GM21717 (cell line): ENCODE data around the gene CMC1.

Experiments
- ATAC-seq: cut with Tn5 transposase; IDR thresholded peaks from one replicate; pipeline ENCODE4 v1.9.1; 2021; ENCODE audit warnings: mild to moderate bottlenecking, moderate library complexity; ENCODE audit not compliant: unreplicated experiment

The CMC1 gene

GRCh38 chr3:28295898-28296490, 54.6 kb downstream of the CMC1 start:
- ATAC-seq, result peak; percentile 74

DNA sequence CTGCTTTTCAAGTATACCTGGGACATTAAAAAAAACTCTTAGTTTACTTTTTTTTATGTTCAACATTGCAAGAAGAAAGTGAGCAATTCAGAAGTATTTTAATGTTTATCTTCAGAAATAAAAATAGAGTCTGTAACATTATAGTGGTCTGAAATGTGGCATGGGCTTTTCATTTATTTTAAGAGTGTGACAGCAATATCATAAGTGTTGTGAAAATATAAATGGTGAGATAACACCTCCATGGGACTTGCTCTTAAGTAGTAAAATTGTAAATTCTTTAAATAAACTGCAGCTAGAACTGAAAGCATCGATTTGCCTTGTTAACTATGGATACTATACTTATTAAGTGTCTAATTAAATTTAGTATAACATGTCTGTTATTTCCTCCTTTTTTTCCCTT, 58.3 kb downstream of the CMC1 start:
- ATAC-seq, result no peak

GRCh38 chr3:28300345-28300962, 59.0 kb downstream of the CMC1 start:
- no peak for ATAC-seq

DNA sequence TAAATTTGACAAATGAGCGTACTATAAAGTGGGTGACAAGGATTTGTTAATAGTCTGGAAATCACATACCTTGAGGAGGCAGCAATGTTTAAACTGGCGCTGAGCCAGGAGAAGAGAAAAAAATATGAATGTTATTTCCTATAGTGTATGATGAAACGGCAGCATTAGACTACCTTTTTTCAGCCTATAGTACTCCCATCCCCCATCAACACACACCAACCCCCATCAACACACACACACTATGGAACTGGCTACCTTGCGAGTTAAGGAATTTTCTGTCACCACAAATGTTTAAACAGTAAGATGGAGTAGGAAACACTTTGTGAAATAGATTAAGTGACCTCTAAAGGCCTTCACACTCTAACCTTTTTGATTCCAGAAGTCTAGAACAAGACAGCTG, 60.3 kb downstream of the CMC1 start:
- ATAC-seq, result no peak

- ATAC-seq, result no peak
Observed at GRCh38 chr3:28308196-28308595, 66.8 kb downstream of the CMC1 start.

DNA sequence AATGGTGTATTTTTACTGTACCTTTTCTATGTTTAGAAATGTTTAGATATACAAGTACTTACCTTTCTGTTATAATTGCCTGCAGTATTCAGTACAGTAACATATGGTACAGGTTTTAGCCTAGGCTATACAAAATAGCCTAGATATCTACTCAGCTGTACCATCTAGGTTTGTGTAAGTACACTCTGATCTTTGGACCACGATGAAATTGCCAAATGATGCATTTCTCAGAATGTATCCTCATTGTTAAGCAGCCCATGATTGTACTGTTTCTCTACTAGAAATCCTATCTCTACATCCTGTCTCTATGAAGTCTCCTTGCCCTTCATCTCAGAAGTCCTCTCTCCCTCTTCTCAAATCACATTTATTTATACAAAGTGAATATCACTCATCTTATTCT, 74.3 kb downstream of the CMC1 start:
- no peak for ATAC-seq

DNA sequence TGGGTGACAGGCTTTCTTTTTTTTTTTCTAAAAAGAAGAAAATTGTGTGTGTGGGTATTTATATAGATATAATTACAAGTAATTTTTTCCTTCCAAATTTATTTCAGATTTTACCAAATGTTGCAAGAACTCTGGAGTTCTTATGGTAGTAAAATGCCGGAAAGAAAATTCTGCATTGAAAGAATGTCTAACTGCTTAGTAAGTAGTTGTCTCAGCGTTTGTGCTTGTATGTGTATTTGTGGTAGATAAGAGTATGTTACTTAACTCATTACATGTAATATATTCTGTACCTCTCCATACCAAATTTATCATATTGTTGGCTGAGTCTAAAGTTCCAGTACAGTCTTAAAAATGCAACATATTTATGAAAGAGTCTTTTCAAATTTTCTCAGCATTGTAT, 74.8 kb downstream of the CMC1 start:
- ATAC-seq, result no peak

DNA sequence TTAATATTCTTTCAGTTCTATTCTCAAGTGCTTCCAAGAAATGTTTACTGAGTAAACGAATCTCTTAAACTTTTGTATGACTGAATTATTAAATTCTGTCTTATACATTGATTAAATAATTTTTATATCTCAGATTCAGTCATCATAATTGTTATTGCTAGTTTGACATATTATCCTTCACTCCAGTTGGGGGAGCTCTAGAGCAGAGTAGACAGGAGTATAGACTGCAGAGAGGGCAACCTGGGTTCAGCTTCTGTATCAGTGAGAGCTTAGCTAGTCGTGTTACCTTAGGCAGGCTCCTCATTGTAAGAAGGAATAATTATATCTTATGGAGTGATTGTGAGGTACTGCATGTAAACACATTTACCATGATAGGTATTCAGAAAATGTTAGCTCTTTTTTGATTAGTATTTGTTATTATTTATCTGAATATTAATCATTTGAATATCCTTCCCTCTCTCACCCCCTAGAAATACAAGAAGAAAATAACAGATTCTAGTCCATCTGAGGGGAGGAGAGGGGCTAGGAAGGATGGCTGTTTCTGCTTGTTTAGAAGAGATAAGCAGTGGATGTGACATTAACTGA, 76.1 kb downstream of the CMC1 start:
- ATAC-seq, result peak; percentile 92

GRCh38 chr3:28320981-28321380, 79.6 kb downstream of the CMC1 start:
- no peak for ATAC-seq

GRCh38 chr3:28322464-28322863, 81.0 kb downstream of the CMC1 start:
- ATAC-seq, result no peak

DNA sequence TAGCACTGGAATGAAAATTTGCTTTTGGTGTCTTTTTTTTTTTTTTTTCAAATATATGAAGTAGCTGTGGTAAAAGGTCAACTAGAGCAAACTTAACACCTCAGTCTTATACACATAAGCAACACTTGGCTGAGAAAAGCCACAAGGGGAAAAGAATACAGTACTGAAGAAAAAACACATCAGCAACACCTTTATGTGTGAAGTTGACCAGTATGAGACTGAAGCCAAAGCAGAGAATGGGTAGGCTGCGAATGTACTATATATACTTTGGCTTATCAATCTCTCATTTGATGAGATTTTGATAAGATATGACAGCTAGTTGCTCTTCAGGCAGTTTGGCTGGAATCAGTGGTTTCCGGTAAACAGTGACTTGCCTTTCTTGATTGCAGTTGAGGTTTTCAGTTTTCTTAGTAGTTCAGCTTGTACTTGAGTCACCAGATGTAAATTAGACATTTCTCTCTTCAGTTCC, 85.1 kb downstream of the CMC1 start:
- ATAC-seq, result peak; percentile 79

DNA sequence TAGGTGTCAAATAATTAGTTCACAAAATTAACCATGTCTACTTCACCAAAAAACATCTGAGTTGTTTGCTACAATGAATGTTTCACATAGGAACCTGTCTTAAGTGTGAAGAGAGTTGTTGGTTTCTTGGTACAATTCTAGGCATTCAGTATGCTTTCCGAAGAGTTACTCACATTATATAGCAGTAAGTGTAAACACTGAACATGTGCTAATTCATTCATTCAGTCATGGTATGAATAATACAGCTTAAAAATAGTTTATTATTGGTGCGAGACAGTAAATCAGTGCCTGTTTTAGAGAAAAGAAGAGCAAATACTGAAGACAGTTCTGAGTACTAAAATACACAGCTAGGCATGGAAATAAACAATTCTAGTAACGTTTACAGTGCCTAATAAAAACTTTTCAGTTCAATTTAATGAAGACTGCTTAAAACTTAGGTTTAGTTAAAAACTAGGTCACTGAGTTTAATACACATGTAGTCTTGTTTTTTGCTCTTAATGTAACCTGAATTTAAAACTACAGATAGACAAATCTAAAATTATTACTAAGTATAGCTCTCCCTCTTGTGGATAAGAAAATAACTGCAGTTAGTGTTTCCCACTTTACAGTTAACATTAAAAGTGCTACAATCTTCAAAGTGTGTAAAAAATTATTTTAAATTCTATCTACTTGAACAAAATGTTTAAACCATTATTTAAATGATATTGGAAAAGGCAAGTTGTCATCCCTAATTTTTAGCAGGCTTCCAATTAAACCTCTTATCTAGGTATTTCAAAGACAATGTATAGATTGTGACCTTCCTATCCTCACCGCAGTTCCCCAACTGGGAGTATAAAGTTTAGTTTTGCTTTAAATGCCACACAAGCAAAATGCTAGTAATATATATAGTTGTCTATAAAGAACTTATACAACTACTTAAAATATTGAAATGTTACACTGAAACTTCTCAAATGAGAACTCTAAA, 87.1 kb downstream of the CMC1 start:
- ATAC-seq, result peak; percentile 35

- no peak for ATAC-seq
Observed at GRCh38 chr3:28334552-28334951, 93.1 kb downstream of the CMC1 start.

DNA sequence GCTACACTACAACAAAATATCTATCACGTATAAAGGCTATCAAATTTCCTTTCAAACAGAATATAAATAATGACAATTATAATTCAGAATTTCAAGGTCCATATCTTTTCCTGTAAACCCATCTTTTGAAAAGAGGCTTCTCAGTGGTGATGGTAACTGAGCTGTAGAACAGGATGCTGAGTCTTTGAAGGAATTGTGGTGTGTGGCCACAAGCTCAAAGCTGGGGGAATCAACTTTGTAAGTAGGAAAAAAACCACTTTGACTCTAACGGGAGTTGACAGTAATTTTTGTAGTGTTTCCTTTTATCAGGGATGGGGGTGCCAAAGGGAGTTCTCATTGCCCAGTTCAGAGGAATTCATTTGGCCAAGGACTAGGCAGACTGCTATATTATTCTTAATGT, 93.8 kb downstream of the CMC1 start:
- ATAC-seq, result no peak

GRCh38 chr3:28337230-28337629, 95.8 kb downstream of the CMC1 start:
- ATAC-seq, result no peak

- no peak for ATAC-seq
Observed at GRCh38 chr3:28343144-28343543, 101.7 kb downstream of the CMC1 start.

DNA sequence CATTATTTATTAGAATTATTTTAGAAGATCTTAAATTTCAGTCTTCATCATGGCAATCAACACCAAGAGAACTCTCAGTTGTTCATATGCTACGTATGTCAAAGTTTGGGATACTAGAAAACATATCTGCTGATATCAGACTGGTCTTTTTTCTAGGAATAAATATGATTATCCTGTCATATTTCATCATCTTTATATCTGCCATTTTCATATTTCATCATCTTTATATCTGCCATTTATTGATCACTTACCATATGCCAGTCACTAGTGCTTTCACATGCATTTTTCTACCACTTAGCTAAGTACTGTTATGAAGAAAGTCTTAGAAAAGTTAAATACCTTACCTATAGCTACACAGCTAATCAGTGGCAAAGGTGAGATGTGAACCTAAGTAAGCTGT, 104.3 kb downstream of the CMC1 start:
- no peak for ATAC-seq

DNA sequence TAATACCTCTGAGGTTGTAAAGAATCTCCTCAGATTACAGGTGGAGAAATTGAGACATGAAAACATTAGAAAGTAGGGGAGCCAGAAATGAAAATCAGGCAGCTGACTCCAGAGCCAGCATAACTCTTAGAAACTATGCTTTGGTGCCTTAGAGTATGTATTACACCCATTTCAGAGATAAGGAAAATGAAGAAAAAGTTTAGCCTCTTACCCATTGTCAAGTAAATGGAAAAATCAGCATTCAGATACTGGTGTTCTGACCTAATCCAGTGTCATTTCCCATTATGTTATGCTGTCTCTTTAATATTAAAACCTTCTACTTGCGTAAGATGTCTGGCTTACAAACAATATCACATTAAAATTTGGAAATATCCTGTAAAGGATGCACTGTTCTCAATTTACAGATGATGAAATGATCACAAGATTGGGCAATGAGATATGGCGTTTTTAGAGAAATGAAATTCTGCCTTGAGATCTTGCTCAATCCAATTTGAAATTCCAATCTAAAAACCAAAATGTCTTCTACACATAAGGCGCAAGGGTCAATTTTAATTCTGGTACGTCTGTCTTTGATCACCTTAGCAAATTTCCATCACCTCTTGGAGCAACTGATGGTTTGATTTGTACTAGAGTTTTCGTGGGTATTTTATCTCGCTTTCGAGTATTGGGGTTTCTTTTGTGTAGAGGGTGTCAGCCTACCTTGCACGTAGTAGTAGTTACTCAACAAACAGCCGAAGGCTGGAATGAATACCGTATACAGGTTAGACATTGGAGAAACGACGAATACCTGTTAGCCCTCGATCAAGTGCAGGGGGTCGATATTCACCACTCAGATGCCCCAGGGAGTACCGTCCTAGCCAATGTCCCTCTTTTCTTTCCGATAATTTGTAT, 106.2 kb downstream of the CMC1 start:
- ATAC-seq, result no peak

- no peak for ATAC-seq
Observed at GRCh38 chr3:28348265-28348628, 106.8 kb downstream of the CMC1 start.

GRCh38 chr3:28348629-28349468, 107.4 kb downstream of the CMC1 start, which contains the start of the genes AZI2 and ZCWPW2:
AZI2 (minus strand) TSS chr3:28348824; CDS start chr3:28340617, 8,207 bp downstream.
ZCWPW2 (plus strand) TSS chr3:28348721; CDS start chr3:28413069, 64,348 bp downstream.
- peak; percentile 95 for ATAC-seq
